Stimulated activated effector memory CD8-positive, alpha-beta T cell treated with anti-CD3 and anti-CD28 coated beads, Interleukin-12 subunit alpha, Interleukin-12 subunit beta, amount 100 ng/mL, for 72 hours (primary cell): Measurements from ENCODE around the gene NEK7.

ENCODE experiments used
- ATAC-seq: fragments of 150-1000 bp; cut with Tn5 transposase; 2 replicates; pipeline ENCODE4 v1.10.0; 2021
- DNase-seq, 2 donors: peaks; one replicate each; pipeline ENCODE4 v3.0.0; 2021 to 2022; ENCODE audit warnings: low spot score in 2 of 2
- H3K27ac Mint-ChIP-seq: one replicate; pipeline ENCODE4 v1.8.0; 2022; ENCODE audit warnings: mild to moderate bottlenecking, mixed read lengths
- H3K36me3 Mint-ChIP-seq: one replicate; pipeline ENCODE4 v1.8.0; 2022; ENCODE audit warnings: mild to moderate bottlenecking, mixed read lengths
- H3K4me1 Mint-ChIP-seq: one replicate; pipeline ENCODE4 v1.8.0; 2022; ENCODE audit warnings: mixed read lengths
- H3K4me3 Mint-ChIP-seq: one replicate; pipeline ENCODE4 v1.8.0; 2022; ENCODE audit warnings: mild to moderate bottlenecking, mixed read lengths
- H3K9me3 Mint-ChIP-seq: one replicate; pipeline ENCODE4 v1.8.0; 2022; ENCODE audit warnings: mixed read lengths

NEK7 gene

DNA sequence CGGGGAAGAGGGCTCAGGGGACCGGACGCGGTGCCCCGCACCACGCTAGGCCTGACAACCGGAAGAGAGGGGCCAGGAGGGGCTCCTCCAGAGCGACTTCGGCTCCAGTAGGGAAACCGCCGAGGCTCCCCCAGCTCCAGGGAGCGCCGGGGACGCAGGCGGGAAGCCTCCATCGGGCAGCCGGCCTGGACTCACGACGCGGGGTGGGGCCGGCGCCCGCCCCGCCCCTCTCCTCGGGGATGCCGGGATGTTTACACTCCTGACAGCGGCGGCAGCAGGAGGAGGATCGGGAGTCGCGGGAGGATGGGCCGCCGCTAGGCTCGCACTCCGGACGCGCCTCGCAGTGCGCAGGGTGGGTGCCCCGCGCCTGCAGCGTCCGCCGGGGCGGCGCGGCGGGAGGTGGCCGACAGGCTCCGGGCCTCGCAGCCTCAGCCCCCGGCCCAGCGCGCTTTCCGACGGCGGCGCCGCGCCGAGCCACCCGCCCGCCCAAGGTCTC, at the start of gene NEK7:
Gene NEK7 (plus strand): TSS at position 254 of the 496 bp plus-strand sequence. CDS start 75,583 bp downstream, outside the sequence.
- Mint-ChIP-seq H3K27ac (peak within 1 kb of the TSS; percentile 95), H3K36me3 (peaks cover 12% of the 10 kb centered on the region), H3K9me3 (no peaks in the 10 kb centered on the region), H3K4me3 (peak within 1 kb of the TSS; percentile 96), H3K4me1 (peaks cover 34% of the 10 kb centered on the region)
- DNase-seq (peak; percentile 63 to 89), ATAC-seq (peak; percentile 64)

DNA sequence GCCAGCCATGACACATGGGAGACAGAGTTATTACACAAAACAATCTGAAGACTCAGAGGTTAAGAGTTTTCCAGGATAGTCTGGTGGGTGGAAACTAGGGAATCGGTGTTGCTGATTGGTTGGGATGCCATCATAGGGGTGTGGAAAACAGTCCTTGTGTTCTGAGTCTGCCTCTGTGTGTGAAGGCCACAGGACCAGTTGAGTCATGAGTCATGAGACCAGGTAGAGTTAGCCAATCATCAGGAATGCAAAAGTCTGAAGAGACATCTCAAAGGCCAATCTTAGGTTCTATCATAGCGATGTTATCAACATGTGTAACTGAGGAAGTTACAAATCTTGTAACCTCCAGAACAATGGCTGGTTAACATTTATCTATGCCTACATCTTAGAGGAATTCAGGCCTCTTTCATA, 49.7 kb upstream of the NEK7 start:
- ATAC-seq (no peak), DNase-seq (no peak)
- no peak overlapping the region for H3K27ac Mint-ChIP-seq
- H3K9me3 Mint-ChIP-seq = no peaks in the 10 kb centered on the region
- H3K4me3 Mint-ChIP-seq = no peak overlapping the region
- H3K36me3 Mint-ChIP-seq = no peaks in the 10 kb centered on the region
- H3K4me1 Mint-ChIP-seq = peaks cover 12% of the 10 kb centered on the region

DNA sequence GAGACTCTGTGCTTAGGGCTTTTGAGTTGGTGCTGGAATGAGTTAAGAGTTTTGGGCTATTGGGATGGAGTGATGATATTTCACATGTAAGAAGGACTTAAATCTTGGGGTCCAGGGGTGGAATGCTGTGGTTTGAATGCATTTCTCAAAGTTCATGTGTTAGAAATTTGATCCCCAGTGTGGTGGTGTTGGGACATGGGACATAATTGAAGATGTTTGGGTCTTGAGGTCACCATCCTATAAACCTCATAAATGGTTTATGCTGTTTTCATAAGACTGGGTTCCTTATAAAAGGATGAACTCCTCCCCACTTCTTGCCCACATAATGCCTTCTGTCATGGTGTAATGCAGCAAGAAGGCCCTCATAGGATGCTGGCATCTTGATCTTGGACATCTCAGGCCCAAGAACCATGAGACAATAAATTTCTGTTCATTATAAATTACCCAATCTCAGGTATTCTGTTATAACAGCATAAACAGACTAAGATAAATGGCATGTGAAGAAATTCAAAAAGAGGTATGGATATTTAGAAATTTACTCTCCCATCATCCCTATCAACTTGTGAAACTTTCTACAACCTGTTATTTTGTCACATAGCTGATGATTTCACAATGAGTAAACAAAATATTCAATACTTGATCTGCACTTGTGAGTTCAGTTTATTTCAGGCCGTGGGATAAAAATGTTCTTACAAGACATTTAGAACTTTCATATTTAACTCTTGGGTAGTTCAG, 48.0 kb upstream of the NEK7 start:
- Mint-ChIP-seq H3K36me3 (no peaks in the 10 kb centered on the region), H3K4me3 (no peak overlapping the region), H3K9me3 (no peaks in the 10 kb centered on the region), H3K4me1 (no peaks in the 10 kb centered on the region), H3K27ac (no peak overlapping the region)
- ATAC-seq (no peak), DNase-seq (no peak)

DNA sequence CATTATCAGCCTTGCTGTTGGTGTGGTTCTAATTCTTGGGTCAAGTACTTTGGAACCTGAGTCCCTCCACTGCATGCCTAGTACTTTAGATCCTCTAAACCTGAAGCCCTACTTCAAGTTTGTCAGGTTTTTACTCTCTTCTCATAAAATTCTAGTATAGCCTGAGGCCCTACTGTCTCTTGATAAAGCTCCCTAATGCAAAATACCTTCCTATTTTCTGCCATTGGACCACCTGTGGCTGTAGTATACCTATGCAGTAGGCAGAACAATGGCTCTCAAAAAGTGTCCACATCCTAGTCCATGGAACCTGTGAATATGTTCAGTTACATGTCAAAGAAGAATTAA, 47.5 kb upstream of the NEK7 start:
- Mint-ChIP-seq H3K36me3 (no peaks in the 10 kb centered on the region), H3K27ac (no peak overlapping the region), H3K4me1 (no peaks in the 10 kb centered on the region), H3K9me3 (no peaks in the 10 kb centered on the region), H3K4me3 (no peak overlapping the region)
- ATAC-seq = no peak
- DNase-seq = no peak

DNA sequence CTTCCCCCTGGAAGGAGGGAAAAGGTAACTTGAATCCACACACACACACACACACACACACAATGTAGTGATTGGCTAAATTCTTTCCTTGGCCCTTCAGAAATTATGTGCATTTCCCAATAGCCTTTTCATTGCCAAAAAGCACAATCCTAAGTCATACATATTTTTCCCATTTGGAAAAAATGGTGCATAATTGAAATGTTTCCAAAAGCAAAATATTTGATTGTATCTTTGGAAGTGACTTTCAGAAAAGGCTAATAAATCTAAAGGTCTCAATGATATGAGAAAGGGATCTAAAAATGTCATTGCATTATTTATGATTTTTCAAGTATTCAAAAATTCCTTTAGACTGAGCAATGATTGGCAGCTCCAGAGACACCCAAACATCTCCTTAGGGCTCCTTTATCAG, 43.5 kb upstream of the NEK7 start:
- ATAC-seq = no peak
- Mint-ChIP-seq H3K4me3 (no peak overlapping the region), H3K9me3 (no peaks in the 10 kb centered on the region), H3K36me3 (no peaks in the 10 kb centered on the region), H3K4me1 (no peaks in the 10 kb centered on the region), H3K27ac (no peak overlapping the region)
- no peak for DNase-seq

DNA sequence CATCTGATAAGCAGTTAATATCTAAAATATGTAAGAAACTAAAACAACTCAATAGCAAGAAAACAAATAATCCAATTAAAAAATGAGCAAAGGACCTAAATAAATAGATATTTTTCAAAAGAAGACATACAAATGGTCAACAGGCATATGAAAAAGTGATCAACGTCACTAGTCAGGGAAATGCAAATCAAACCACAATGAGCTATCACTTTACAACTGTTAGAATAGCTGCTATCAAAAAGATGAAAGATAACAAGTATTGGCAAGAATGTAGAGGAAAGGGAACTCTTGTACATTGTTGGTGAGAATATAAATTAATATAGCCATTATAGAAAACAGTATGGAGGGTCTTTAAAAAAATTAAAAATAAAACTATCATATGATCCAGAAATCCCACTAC, 40.7 kb upstream of the NEK7 start:
- no peak overlapping the region for H3K4me3 Mint-ChIP-seq
- H3K4me1 Mint-ChIP-seq = no peaks in the 10 kb centered on the region
- no peaks in the 10 kb centered on the region for H3K9me3 Mint-ChIP-seq
- no peak overlapping the region for H3K27ac Mint-ChIP-seq
- H3K36me3 Mint-ChIP-seq = no peaks in the 10 kb centered on the region
- no peak for DNase-seq
- no peak for ATAC-seq

DNA sequence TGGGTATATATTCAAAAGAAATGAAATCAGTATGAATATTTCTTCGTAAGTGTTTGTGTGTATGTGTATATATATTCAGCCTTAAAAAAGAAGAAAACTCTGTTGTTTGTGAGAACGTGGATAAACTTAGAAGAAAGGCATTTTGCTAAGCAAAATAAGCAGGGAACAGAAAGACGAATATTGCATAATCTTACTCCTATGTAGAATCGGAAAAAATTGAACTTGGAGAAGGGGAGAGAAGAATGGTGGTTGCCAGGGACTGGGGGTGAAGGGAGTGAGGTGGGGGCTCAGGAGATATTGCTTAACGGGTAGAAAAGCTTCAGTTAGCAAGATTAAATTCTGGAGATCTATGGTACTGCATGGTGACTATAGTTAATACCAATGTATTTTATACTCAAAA, 40.3 kb upstream of the NEK7 start:
- Mint-ChIP-seq H3K36me3 (no peaks in the 10 kb centered on the region), H3K4me1 (no peaks in the 10 kb centered on the region), H3K27ac (no peak overlapping the region), H3K9me3 (no peaks in the 10 kb centered on the region), H3K4me3 (no peak overlapping the region)
- DNase-seq (no peak), ATAC-seq (no peak)

DNA sequence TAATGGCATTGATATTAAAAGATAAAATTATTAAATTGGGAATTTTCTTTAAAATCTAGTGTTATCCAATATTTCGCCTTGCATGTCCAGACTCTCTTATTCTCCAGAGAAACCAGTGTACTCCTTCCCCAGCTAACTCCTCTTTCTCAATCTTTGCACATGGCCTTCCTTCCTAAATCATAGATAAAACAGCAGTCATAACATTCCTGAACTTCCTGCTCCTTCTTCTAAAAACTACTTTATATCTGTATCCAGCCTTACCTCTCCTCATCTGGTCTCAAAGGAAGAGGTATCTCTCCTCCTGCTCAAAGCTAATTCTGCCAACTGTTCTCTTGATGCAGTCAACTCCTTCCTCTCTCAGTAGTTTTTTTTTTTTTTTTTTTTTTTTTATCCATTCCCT, 39.5 kb upstream of the NEK7 start:
- no peak for ATAC-seq
- H3K4me3 Mint-ChIP-seq = no peak overlapping the region
- no peaks in the 10 kb centered on the region for H3K4me1 Mint-ChIP-seq
- H3K27ac Mint-ChIP-seq = no peak overlapping the region
- no peak for DNase-seq
- no peaks in the 10 kb centered on the region for H3K36me3 Mint-ChIP-seq
- H3K9me3 Mint-ChIP-seq = no peaks in the 10 kb centered on the region

DNA sequence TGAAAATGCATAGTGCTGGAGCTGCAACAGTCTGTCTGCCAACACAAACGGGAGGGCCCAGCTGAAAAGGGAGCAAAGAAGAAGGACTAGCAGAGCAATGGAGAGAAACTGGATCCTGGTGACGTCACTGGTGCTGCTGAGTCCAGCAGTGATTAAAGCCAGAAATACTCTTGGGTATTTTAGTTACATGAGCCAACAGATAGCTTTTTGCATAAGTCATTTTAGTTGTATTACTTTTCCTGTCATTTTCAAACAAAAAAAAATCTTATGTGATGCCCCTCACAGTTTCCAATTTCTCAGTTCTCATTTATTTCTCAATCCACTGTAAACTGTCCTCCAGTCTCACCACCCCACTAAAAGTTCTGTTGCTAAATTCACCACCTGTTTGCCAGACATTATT, 38.7 kb upstream of the NEK7 start:
- H3K9me3 Mint-ChIP-seq = no peaks in the 10 kb centered on the region
- H3K36me3 Mint-ChIP-seq = no peaks in the 10 kb centered on the region
- H3K4me1 Mint-ChIP-seq = no peaks in the 10 kb centered on the region
- ATAC-seq = no peak
- no peak overlapping the region for H3K27ac Mint-ChIP-seq
- no peak for DNase-seq
- no peak overlapping the region for H3K4me3 Mint-ChIP-seq

DNA sequence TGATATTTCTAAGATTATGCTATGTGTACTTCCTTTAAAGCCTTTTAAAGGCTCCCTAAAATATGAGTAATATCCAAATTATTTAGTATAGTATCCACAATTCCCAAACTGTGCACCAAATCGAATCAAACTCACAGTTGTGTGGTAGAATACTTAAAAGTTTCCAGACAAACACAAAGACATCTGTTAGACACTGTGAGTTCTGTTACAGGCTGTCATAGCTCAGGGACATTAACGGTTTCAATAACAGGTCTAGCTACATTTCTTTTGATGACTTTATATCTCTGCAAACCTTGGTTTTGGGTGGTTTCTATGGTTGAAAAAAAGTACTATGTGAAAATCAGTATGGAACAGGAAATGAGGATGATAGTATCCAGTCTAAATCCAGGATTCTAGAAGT, 36.9 kb upstream of the NEK7 start:
- ATAC-seq (no peak), DNase-seq (no peak)
- H3K9me3 Mint-ChIP-seq = no peaks in the 10 kb centered on the region
- H3K27ac Mint-ChIP-seq = no peak overlapping the region
- no peak overlapping the region for H3K4me3 Mint-ChIP-seq
- no peaks in the 10 kb centered on the region for H3K36me3 Mint-ChIP-seq
- H3K4me1 Mint-ChIP-seq = no peaks in the 10 kb centered on the region

DNA sequence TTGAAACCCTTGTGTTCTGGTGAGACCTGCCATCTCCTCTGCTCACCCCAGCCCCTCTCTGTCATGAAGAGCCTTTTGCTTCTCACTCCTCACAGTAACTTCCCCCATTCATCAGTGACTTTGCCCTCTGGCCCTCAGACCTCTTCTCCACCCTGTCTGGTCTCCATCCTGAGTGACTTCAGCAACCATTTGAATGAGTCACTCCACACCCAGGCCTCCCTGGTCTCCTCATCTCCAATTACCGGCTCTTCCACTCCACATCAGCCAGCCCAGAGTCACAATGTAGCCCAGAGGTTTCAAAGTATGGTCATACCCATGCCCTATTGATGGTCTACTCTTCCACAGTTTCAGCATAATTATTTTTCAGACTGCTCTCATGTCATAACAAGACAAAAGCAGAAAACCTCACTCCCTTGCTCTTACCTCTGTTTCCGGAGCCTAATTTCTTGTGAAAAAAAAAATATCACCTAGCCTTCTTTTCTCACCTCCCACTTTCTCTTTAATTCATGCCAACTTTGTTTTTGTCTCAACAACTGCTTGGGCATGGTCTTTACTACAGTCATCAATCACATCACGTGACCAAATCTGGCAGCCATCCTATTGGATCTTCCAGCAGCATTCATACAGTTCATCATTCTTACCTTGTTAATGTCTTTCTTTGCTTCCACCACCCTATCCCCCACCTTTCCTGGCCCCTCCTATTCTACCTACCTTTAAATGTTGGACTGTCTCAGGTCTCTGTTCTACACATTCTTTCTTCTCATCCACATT, 35.6 kb upstream of the NEK7 start:
- Mint-ChIP-seq H3K36me3 (no peaks in the 10 kb centered on the region), H3K9me3 (no peaks in the 10 kb centered on the region), H3K4me3 (no peak overlapping the region), H3K4me1 (no peaks in the 10 kb centered on the region), H3K27ac (no peak overlapping the region)
- DNase-seq (no peak), ATAC-seq (peak; percentile 87)

DNA sequence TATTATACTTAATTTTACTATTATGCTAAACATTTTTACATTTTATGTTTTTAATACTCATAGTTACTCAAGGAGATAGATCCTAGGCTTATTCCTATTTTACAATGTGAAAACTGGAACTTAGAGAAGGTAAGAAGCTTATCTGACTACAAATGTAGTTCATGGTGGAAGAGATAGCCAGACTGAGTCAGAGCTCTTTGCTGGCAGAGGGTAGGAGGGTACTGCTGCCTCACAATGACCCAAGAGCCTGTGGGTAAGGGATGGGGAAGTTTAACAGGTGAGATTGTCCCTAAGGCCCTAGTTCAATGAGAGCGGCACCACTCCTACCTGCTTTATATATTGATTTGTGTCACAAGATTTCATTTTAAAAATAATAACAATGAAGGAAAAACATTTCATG, 34.1 kb upstream of the NEK7 start:
- ATAC-seq (no peak), DNase-seq (no peak)
- Mint-ChIP-seq H3K4me1 (peaks cover 4% of the 10 kb centered on the region), H3K4me3 (no peak overlapping the region), H3K36me3 (no peaks in the 10 kb centered on the region), H3K27ac (no peak overlapping the region), H3K9me3 (no peaks in the 10 kb centered on the region)

DNA sequence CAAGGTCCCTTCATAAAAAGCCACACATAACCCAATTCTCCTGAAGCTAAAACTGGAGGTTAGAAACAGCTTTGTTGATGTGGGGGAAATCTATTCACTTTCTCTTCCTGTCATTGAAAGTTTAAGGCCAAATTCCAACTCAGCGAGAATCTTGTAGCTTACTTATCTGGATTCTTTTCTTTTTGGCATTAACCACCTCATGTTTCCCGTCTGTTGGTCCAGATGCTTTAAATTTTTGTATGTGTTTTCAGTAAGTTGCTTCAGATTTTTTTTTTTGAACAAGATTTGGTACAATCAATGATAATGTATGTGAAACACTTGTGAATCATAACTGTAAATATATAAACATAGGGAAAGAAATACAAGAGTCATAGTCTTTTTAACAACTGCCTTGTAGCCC, 33.7 kb upstream of the NEK7 start:
- H3K4me1 Mint-ChIP-seq = peaks cover 8% of the 10 kb centered on the region
- DNase-seq (no peak), ATAC-seq (no peak)
- no peaks in the 10 kb centered on the region for H3K36me3 Mint-ChIP-seq
- no peaks in the 10 kb centered on the region for H3K9me3 Mint-ChIP-seq
- H3K27ac Mint-ChIP-seq = no peak overlapping the region
- H3K4me3 Mint-ChIP-seq = no peak overlapping the region

DNA sequence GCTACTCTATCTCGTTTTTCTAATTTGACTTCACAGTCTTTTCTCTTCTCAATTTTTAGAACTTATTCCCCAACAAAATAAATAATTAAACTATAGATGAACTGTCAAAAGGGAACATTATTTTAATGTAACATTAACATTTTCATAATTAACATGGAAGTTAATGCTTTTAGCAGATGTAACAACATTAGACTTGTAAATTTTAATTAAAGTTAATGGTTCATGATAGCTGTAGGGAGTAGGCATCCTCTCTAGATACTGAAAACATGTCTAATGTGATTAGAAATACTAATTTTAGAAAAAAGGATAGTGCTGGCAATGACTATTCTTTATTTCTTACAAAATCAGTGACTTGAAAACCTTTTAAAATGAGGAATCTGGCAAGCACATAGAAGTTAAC, 32.1 kb upstream of the NEK7 start:
- no peaks in the 10 kb centered on the region for H3K9me3 Mint-ChIP-seq
- H3K27ac Mint-ChIP-seq = no peak overlapping the region
- no peak overlapping the region for H3K4me3 Mint-ChIP-seq
- no peak for DNase-seq
- no peak for ATAC-seq
- no peaks in the 10 kb centered on the region for H3K36me3 Mint-ChIP-seq
- peaks cover 12% of the 10 kb centered on the region for H3K4me1 Mint-ChIP-seq

DNA sequence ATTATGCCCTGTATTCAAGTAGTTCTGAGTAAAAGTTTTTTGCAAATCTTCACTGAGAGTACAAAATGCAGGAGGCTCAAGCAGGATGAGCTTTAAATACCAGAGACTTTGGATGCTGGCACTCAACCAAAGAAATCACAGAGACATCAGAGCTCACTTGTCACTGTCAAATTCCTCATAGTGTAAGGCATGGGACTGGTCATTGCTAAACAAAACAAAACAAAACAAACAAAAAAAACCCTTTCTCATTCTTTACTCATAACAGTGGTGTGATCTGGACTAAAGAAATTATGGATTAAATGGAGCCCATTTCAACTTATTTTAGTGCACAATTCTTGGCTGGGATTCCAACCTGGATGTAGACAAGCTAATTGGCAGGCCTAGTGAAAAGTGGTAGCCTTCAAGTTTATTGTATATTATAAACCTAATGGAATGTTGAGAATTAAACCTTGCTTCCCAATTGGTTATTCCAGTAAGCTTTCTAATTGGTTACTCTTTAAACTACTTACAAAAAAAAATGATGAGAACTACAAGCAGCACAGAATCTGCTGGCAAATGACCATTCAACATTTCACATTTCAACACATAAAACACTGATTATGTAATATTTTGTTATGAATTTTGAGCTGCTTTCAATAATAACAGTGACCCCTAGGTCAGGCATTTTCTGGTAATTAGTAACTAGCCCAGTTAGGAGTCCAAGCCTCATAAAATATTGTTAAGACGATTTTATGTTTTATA, 30.6 kb upstream of the NEK7 start:
- Mint-ChIP-seq H3K4me3 (no peak overlapping the region), H3K36me3 (no peaks in the 10 kb centered on the region), H3K27ac (no peak overlapping the region), H3K4me1 (peaks cover 12% of the 10 kb centered on the region), H3K9me3 (no peaks in the 10 kb centered on the region)
- ATAC-seq (no peak), DNase-seq (no peak)

DNA sequence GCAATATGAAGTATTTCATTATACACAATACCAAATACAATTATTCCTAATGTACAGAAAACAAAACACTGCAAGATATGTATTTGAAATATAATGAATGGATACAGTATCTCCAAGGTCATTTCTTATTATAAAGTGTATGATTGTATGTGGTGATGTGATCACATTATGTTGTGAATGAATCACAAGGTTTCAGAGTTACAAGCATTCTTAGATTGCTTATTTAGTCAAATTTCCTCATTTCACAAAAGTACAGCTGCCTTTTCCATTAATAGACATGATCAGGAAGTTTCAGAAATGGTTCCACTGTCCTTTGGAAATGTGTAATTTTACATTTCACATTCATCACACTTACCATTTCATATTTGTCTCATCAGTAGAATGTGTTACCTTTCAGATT, 28.3 kb upstream of the NEK7 start:
- ATAC-seq (peak; percentile 72), DNase-seq (no peak)
- no peak overlapping the region for H3K27ac Mint-ChIP-seq
- peaks cover 12% of the 10 kb centered on the region for H3K4me1 Mint-ChIP-seq
- no peaks in the 10 kb centered on the region for H3K36me3 Mint-ChIP-seq
- no peaks in the 10 kb centered on the region for H3K9me3 Mint-ChIP-seq
- no peak overlapping the region for H3K4me3 Mint-ChIP-seq
